AG08396 (cell line): Measurements from ENCODE around the gene ANKRD13D.

ENCODE experiments used
- DNase-seq: peaks from one replicate; pipeline ENCODE4 v3.0.0; 2012; ENCODE audit warnings: low spot score, mixed read lengths

Gene ANKRD13D

DNA sequence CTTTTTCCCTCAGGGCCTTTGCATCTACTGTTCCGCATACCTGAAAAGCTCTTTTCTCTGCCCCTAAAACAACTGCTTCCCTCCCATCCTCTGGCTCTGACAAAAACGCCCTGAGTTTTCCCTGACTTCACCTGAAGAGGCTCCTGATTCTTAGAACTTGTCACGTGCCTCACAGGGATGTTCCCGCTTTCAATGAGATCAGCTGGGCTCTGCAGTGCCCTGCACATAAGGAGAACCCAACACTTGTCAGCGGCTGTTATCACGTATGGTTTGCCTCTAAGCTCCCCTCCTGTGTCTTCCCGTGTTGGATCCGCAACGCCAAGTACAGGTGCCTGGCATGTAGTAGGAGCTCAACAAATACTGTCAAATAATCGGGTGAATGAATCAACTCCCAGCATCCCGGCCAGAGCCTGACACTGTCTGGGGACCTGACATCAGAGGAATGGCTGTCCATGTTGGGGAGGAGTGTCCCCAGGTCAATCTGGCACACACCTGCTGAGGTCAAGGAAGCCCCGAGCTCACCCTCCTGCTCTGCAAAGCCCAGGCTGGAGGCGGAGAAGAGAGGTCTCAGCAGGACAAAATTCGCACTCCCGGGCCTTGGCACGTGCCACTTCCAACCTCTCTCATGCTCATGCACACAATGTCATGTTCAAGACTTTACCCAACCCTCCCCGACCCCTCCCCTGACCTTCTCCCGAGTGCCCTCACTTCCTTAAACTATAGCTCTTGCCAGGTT lies 27.0 kb upstream of the ANKRD13D start:
- no peak for DNase-seq

DNA sequence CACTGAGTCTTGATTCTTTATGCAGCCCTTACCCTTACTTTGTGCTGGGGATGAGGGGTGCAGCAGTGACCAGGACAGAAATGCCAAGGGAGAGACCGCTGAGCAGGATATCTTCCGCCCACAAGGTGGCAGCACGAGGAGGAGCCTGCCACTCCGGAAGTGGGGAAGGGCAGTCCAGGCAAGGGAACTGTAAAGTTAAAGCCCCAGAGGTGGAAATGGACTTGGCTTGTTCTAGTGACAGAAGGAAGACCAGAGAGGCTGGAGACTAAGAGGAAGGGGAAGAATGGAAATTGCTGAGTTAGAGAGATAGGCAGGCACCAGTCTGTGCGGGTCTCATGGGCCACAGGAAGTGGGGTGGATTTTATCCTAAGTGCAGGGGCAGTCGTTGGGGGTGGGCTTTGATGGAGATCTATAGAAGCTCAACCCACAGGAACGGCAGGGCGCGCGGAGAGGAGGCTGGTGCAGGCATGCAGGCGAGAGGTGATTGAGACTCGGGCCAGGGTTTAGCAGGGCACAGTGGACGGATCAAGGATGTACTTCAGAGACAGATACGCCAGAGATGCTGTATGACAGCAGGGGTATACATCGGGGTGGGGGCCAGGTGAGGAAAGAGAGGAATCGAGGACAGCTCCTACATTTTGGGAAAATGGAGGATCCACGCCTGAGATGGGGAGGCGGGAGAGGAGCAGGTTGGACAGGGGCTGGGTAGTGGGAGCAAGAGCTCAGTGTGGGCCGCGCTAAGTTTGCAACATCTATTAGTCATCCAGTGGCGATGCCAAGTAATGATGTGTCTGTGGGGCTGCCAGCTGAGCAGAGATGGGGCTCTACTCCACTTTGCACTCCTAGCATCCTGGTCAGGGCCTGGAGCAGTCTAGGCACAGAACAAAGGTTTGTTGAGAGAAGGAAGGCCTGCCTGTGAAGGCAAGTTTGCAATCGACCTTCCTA lies 26.1 kb upstream of the ANKRD13D start:
- DNase-seq, result peak; percentile 92

DNA sequence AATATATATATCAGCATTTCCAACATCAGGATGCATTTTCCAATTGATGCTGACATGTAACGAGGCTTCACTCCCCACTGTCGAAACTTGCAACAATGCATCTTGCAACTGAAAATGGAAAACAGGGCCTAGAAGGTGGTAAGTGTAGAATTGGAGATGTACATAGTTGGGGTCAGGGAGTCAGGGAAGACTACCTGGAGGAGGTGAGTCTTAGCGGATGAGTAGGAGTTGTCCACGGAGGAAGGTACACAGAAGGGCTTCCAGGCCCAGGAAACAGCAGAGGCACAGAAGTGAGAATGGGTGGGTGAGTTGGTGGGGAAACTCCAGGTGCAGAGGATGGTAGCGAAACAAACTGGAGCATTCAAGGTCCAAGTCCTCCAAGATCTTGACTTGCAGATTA lies 24.8 kb upstream of the ANKRD13D start:
- no peak for DNase-seq

DNA sequence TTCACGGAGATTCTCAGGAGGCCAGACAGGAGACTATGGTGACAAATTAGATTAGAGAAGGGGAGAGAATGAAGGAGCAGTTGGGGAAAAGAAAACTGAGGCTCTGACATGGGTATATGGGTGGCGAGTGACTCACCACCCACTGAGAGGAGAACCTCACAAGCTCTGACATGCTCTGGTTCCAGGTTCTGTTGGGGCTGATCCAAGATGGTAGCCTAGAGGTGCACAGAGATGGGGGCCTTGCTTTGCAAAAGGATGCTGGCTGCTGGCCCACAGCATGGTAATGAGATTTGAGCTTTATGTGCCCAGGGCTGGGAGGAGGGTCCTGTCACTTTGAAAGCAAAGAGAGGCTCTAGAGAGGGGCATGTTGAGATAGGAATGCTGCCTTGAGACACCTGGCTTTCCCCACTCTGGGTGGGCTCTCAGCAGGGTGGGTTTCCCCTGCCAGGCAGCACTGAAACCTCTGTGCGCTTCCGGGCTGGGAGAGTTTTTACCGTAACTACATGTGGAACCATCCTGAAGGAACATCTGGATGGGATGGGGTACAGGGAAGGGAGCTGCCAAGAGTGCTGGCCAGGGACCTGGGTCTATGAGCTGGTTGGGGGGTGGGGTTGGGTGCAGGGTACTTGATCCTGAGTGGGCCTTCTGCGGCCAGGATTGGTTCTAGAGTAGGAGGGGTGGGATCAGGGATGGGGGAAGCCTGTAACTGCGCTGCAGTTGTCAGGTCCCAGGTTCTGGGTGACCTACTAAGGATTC lies 24.0 kb upstream of the ANKRD13D start:
- no peak for DNase-seq

GRCh38 chr11:67265633-67266448 lies 23.3 kb upstream of the ANKRD13D start:
- DNase-seq, result peak; percentile 92

GRCh38 chr11:67266449-67267187 lies 22.5 kb upstream of the ANKRD13D start, which contains the start of gene GRK2:
GRK2 (plus strand) TSS chr11:67266473; CDS start chr11:67266700, 227 bp downstream.
- peak; percentile 80 for DNase-seq

- DNase-seq, result no peak
Observed at GRCh38 chr11:67267188-67268080, 21.7 kb upstream of the ANKRD13D start.

- DNase-seq, result no peak
Observed at GRCh38 chr11:67268081-67268961, 20.8 kb upstream of the ANKRD13D start.

DNA sequence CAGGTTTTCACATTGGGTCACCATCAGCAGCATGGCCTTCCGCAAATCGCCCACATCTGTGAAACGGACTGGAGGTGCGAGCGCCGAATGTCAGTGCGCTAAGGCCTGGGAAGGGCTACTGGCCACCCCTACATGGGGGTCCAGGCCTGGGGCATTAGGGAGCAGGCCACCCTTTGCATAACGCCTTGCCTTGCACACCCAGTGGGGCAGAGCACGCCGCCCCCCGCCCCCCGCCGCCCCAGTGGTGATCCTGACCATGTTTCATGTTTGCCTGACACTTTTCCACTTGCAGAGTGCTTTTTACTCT lies 20.2 kb upstream of the ANKRD13D start:
- DNase-seq, result no peak

DNA sequence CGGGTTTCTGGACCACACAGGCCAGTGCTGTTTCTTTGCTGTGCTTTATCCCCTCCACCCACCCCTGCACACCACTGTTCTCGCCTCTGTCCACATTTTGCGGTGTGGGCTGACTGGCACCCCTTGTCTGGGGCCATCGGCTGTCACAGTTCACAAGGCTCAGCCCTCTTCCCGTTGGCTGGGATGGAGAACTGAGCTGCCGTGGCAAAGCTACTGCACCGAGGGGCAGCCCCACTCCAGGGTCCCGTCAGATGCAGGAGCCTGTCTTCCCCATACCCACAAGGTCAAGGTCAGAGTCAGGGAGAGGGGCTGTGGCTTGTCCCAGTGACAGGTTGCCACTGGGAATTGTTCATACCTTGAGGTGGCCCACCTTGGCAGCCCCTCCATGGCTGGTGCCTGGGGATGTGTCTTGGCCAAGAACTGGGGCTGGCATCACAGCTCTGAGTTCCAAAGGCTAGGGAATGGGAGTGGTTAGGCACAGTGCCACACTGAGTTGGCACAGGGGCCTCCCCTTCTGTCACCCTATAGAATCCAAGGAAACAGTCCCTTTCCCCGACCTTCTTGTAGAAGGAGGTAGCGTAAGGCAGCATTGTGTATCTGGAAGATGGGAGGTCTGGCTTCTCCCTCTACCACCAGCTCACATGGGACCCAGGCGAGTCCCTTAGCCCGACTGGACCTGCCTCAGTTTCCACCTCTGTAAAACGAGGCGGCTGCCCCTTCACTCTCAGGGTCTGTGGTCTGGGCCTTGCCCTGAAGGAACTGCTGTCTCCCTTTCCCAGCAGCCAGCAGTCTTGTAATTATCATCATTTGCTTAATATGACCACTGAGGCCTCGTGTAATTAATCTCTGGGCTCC lies 19.5 kb upstream of the ANKRD13D start:
- DNase-seq, result no peak

GRCh38 chr11:67270256-67271204 lies 18.6 kb upstream of the ANKRD13D start:
- no peak for DNase-seq

- DNase-seq, result no peak
Observed at GRCh38 chr11:67271205-67271540, 17.9 kb upstream of the ANKRD13D start.

DNA sequence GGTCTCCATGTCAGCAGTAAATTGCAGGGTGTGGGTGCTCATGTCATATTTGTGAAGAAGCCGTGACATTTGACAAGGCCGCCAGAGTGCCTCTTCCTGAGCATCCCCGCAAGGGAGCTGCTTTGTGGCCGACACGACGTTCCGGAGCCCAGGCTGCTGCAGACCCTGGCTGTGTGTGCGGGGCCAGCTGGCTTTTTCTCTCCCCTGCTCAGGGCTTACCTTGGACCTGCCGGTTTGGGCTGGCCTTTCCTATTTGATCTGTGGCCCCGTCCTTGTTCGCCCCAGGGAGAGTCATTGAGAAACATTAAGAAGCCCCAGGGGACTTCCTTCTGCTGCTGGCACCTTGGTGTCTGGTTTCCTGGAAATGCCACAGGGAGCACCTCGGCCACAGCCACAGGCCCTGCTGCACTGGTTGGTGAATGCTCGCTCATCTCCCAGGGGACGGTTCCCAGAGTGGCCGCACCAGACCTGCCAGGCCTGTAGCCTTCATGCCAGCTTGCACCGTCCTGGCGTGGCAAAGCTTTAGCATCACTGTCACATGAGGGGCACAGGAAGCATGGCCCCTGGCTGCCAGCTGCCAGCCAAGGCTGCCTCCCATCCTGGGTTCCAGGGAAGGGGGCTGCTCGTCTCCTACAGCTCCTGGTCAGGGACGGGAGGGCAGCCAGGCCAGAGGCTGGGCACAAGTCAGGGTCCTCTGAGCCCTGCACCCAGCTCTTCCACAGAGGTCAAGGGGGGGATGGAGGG lies 17.4 kb upstream of the ANKRD13D start:
- no peak for DNase-seq

GRCh38 chr11:67272327-67273259 lies 16.5 kb upstream of the ANKRD13D start:
- no peak for DNase-seq
